T-cell (primary cell): ENCODE results near the gene DPH6. TPM values are rescaled to one million over a fixed set of nuclear protein-coding genes. Genes with fewer than 3 reads are reported as not detected.

Experiments used
- ATAC-seq, 4 experiments: fragments of 200-7000 bp in 3 of 4; fragments of 150-1000 bp in 1 of 4; cut with Tn5 transposase; replicated peaks in 1 of 4; 1 replicate in 3 of 4; 2 replicates in 1 of 4; pipeline ENCODE4 v1.10.0; 2021; ENCODE audit warnings: moderate library complexity in 3 of 4, mild to moderate bottlenecking in 2 of 4, moderate number of reproducible peaks in 1 of 4
- CTCF ChIA-PET, 2 donors: fragments of 300-600 bp; sonication (Branson Sonifier 250); formaldehyde crosslinking; loops; one replicate each; lab custom pipeline; 2022; ENCODE audit warnings: antibody characterized with exemption in 2 of 2; lab: Charles Lee
- POLR2A ChIA-PET, 2 donors: fragments of 300-600 bp; sonication (Branson Sonifier 250); formaldehyde crosslinking; loops; one replicate each; lab custom pipeline; 2022; ENCODE audit warnings: antibody characterized with exemption in 2 of 2; lab: Charles Lee
- DNase-seq, 35 experiments: peaks; one replicate each; pipeline versions ENCODE4 v3.0.0 to v3.0.0-alpha.2; 2013 to 2023
- H3K27ac ChIP-seq: one replicate; pipeline ENCODE4 v1.5.1; 2013; ENCODE audit warnings: low read length
- H3K27me3 ChIP-seq, 2 experiments: replicated peaks in 1 of 2; 1 replicate in 1 of 2; 2 replicates in 1 of 2; pipeline versions ENCODE4 v1.6.1 to v1.7.0; 2013; ENCODE audit warnings: low read length in 1 of 2, mixed read lengths in 1 of 2; ENCODE audit not compliant: control insufficient read depth in 2 of 2, insufficient read depth in 2 of 2; ENCODE audit errors: extremely low read depth in 1 of 2
- H3K36me3 ChIP-seq, 2 donors: 1 replicate in 1 of 2; 2 replicates in 1 of 2; pipeline versions ENCODE4 v1.6.1 to v1.7.0; 2013; ENCODE audit warnings: low read length in 1 of 2; ENCODE audit not compliant: control insufficient read depth in 2 of 2, insufficient read depth in 1 of 2; ENCODE audit errors: extremely low read depth in 1 of 2
- H3K4me1 ChIP-seq, 2 experiments: 1 replicate in 1 of 2; 2 replicates in 1 of 2; pipeline versions ENCODE4 v1.6.1 to v1.7.0; 2013; ENCODE audit warnings: low read length in 2 of 2, mixed read lengths in 1 of 2; ENCODE audit not compliant: insufficient read depth in 2 of 2, control insufficient read depth in 1 of 2; ENCODE audit errors: extremely low read depth in 1 of 2
- H3K4me3 ChIP-seq, 2 donors: 1 replicate in 1 of 2; 2 replicates in 1 of 2; pipeline versions ENCODE4 v1.5.1 to v1.7.0; 2013; ENCODE audit warnings: mild to moderate bottlenecking in 2 of 2, low read length in 1 of 2, moderate library complexity in 1 of 2; ENCODE audit not compliant: control insufficient read depth in 1 of 2; ENCODE audit errors: extremely low read depth in 1 of 2
- H3K9me3 ChIP-seq: 2 replicates; pipeline ENCODE4 v1.7.0; 2013
- H3K27ac Mint-ChIP-seq, 2 donors: one replicate each; pipeline ENCODE4 v1.8.0; 2020 to 2021; ENCODE audit warnings: mild to moderate bottlenecking in 2 of 2, mixed read lengths in 2 of 2
- H3K27me3 Mint-ChIP-seq, 2 donors: one replicate each; pipeline ENCODE4 v1.8.0; 2021 to 2022; ENCODE audit warnings: mixed read lengths in 2 of 2
- H3K36me3 Mint-ChIP-seq: one replicate; pipeline ENCODE4 v1.8.0; 2021; ENCODE audit warnings: mixed read lengths
- H3K4me1 Mint-ChIP-seq, 3 donors: one replicate each; pipeline ENCODE4 v1.8.0; 2020 to 2022; ENCODE audit warnings: mixed read lengths in 3 of 3, mild to moderate bottlenecking in 1 of 3
- H3K4me3 Mint-ChIP-seq, 3 donors: one replicate each; pipeline ENCODE4 v1.8.0; 2020 to 2022; ENCODE audit warnings: mild to moderate bottlenecking in 3 of 3, mixed read lengths in 3 of 3, moderate library complexity in 3 of 3
- H3K9me3 Mint-ChIP-seq, 3 donors: one replicate each; pipeline ENCODE4 v1.8.0; 2020 to 2022; ENCODE audit warnings: mixed read lengths in 3 of 3
- WGBS: methylation state at CpG from one replicate; pipeline ENCODE4 v1.1.5; 2013; ENCODE audit warnings: missing lambda C conversion rate; ENCODE audit not compliant: insufficient coverage; 5-methylcytosine and 5-hydroxymethylcytosine counted together
- total RNA-seq, 35 experiments: library from RNA in 6 of 35; stranded (reverse) in 6 of 35; fragments of 120-200 nt in 1 of 35; gene quantifications; one replicate each; pipeline versions ENCODE4 v1.2.1 to v1.2.4 and lab custom pipeline; 2013 to 2026

The DPH6 gene
- total RNA-seq, 5 donors from 2014 or later (not counting 1 experiment from before 2014, with no cell fraction given): 11.9 to 18.6 (median 14.6) TPM

DNA sequence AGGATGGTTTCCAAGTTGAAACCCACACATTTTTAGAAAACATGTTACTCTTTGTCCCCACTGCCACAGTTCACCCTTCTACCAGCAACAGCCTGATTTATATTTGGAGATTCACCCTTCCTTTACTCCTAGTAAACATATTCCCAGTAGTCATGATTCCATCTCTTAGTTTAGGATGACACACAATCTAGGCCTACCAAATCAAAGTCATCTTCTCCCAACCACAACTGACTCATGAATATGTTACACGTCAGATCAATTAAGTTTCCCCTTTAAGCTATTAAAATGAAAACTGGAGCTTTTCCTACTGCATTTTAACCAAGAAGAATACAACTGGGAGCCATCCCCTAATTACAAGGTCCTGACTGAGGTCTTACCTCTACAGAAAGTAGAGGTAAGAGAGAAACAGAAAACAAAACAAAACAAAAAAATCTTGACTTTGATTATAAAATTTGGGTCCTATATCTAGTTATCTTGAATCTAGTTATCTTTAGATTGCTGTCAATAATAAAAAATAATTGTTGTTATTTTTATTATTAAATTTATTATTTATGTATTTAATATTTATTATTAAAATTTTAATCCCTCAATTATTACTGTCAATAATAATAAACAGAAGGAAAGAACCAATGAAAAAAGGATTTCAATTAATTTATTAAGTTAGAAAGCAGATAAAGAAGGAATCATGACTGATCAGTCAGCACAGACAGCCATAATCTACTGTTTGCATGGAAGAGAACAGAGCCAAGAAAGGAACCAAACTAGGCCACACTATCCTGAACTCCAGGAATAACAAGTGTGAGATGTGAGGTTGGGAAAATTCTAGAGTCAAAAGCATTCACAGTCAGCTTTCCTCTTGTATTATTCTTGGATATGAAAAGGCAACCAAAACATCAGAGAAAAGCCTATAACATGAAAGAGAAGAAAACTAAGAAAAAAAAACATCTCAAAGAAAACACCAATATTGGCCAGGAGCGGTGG, 12.5 kb downstream of the DPH6 start:
- Histone ChIP-seq H3K27ac (no peak overlapping the region), H3K4me1 (no peaks in the 10 kb centered on the region), H3K9me3 (no peaks in the 10 kb centered on the region), H3K36me3 (peaks cover 0 to 4% of the 10 kb centered on the region in 2 donors), H3K4me3 (no peak overlapping the region), H3K27me3 (no peaks in the 10 kb centered on the region)
- Mint-ChIP-seq H3K36me3 (peaks cover 58% of the 10 kb centered on the region), H3K4me1 (peaks cover 7 to 19% (median 9%) of the 10 kb centered on the region in 3 donors), H3K27me3 (no peaks in the 10 kb centered on the region), H3K9me3 (peaks cover 0 to 9% (median 8%) of the 10 kb centered on the region in 3 donors), H3K27ac (no peak overlapping the region), H3K4me3 (no peak overlapping the region)
- no peak for ATAC-seq
- ChIA-PET POLR2A (no interaction called here), CTCF (interaction anchor here in 1 of 2 donors (0.7 to 1.0 kb wide), 2 partner anchors 9 to 10 kb away, joined by 4 to 6 read pairs; no protein-coding TSS in a partner anchor)
- no CpG with 5 or more reads among the region's 2 CpGs for WGBS
- no peak for DNase-seq

DNA sequence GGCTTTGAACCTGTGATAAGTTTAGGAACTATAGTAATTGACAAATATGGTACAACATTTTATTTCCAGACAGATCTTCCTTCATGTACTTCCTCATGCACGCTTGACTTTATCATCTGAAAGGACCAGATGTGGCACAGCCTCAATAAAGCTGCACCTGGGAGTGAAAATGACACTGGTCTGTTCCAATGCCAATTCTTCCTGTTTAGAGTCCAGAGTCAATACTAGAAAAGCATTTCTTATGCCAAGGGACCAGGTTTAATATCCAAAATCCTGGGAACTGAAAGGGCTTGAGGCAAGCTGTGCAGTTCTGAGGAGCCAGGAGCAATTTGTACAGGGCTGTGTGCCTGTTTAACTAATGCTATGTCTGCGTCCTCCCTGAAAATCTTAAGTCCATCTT, 15.3 kb downstream of the DPH6 start:
- H3K4me1 Mint-ChIP-seq: peaks cover 7 to 20% (median 8%) of the 10 kb centered on the region in 3 donors
- no peak overlapping the region for H3K4me3 Mint-ChIP-seq
- Histone ChIP-seq H3K36me3 (peaks cover 0 to 4% of the 10 kb centered on the region in 2 donors), H3K27ac (no peak overlapping the region), H3K27me3 (no peaks in the 10 kb centered on the region), H3K9me3 (no peaks in the 10 kb centered on the region), H3K4me1 (no peaks in the 10 kb centered on the region), H3K4me3 (no peak overlapping the region)
- DNase-seq (no peak), ATAC-seq (no peak)
- peaks cover 0 to 9% (median 8%) of the 10 kb centered on the region in 3 donors for H3K9me3 Mint-ChIP-seq
- H3K27me3 Mint-ChIP-seq: no peaks in the 10 kb centered on the region
- H3K27ac Mint-ChIP-seq: no peak overlapping the region
- ChIA-PET CTCF (no interaction called here), POLR2A (no interaction called here)
- H3K36me3 Mint-ChIP-seq: peaks cover 63% of the 10 kb centered on the region
- 100% methylated on average over 1 of the region's 2 CpGs for WGBS

DNA sequence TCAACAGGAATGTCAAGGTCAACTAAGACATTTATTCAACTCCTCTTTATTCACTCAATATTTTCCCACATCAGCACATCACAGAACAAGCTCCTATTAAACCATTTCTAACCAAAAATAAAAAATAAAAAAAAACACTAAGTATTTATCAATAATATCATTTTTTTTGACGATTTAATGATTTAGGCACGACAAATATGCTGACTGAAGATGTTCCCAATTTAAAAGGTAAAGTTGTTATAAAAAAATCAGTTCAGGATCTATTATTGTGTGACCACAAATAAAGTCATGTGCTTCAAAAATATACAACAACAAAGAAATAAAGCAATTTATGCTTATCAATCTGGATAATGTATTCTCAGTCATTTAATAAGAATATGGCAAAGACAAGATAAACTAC, 16.2 kb downstream of the DPH6 start:
- POLR2A ChIA-PET: no interaction called here
- DNase-seq (no peak), ATAC-seq (no peak)
- Histone ChIP-seq H3K9me3 (no peaks in the 10 kb centered on the region), H3K4me3 (no peak overlapping the region), H3K27me3 (no peaks in the 10 kb centered on the region), H3K4me1 (no peaks in the 10 kb centered on the region), H3K36me3 (peaks cover 0 to 4% of the 10 kb centered on the region in 2 donors), H3K27ac (no peak overlapping the region)
- CTCF ChIA-PET: no interaction called here
- H3K36me3 Mint-ChIP-seq: peaks cover 59% of the 10 kb centered on the region
- peaks cover 0 to 9% (median 8%) of the 10 kb centered on the region in 3 donors for H3K9me3 Mint-ChIP-seq
- H3K27me3 Mint-ChIP-seq: no peaks in the 10 kb centered on the region
- H3K4me1 Mint-ChIP-seq: peaks cover 3 to 24% (median 4%) of the 10 kb centered on the region in 3 donors
- H3K27ac Mint-ChIP-seq: no peak overlapping the region
- no peak overlapping the region for H3K4me3 Mint-ChIP-seq
- no CpG with 5 or more reads among the region's 2 CpGs for WGBS

DNA sequence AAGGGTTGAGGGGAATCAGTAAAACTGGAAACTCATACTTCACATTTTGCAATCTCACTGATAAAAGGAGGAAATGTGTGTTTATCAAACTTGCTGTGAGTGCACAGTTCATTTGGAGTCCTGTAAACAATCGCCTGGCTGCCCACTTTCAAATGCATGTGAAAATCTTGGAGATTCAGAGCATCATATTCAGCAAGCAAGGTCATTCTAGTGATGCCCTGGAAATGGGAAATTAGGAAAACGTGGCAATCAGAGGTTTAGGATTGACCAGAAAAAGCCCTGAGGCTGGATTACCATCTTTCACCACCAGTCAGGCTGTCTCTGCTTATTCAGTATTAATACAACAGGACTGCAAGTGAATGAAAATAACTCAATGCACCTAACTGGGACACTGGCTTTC, 23.9 kb downstream of the DPH6 start:
- Histone ChIP-seq H3K9me3 (no peaks in the 10 kb centered on the region), H3K4me1 (no peaks in the 10 kb centered on the region), H3K36me3 (no peaks in the 10 kb centered on the region), H3K4me3 (no peak overlapping the region), H3K27me3 (no peaks in the 10 kb centered on the region), H3K27ac (no peak overlapping the region)
- ChIA-PET POLR2A (interaction anchor here in 1 of 2 donors (0.7 kb wide), 1 partner anchor 552 kb away, joined by 3 read pairs; no protein-coding TSS in a partner anchor), CTCF (no interaction called here)
- Mint-ChIP-seq H3K9me3 (no peaks in the 10 kb centered on the region), H3K36me3 (peaks cover 9% of the 10 kb centered on the region), H3K27me3 (no peaks in the 10 kb centered on the region), H3K4me1 (peaks cover 7 to 17% (median 10%) of the 10 kb centered on the region in 3 donors), H3K4me3 (no peak overlapping the region), H3K27ac (no peak overlapping the region)
- WGBS: 80% methylated on average over 1 of the region's 2 CpGs
- no peak for DNase-seq
- ATAC-seq: no peak

DNA sequence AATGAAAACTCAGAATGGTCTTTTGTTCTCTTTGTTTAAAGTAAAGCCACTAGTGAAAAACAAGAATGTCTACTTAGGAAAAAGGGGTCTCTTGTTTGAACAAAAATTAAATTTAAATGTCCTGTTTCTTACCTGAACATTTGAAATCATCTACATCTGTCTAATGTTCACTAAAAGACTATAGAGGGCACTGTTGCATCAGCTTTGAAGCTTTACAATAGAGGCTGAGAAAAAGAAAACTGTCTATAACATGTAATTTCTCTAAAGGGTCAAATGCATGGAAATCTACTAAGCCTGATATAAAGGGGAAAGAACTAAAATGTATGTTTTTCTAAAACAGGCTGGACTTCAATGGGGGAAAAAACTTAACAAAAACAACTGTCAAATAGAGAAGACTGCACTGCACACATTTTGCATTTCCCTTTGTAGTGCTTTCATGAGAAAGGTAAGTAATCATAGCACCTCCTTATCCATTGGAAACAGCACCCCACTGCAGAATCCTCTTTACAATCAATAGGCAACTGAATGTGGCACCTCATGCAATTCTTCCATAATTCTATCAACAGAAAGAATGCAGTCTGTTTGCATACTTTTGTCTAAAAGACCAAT, 26.3 kb downstream of the DPH6 start:
- ChIA-PET CTCF (interaction anchor here (0.6 to 1.7 kb wide), 5 partner anchors 10 to 1938 kb away, joined by 3 to 13 read pairs (median 5); no protein-coding TSS in a partner anchor), POLR2A (no interaction called here)
- H3K4me1 Mint-ChIP-seq: peaks cover 5 to 10% (median 7%) of the 10 kb centered on the region in 3 donors
- Histone ChIP-seq H3K4me3 (no peak overlapping the region), H3K9me3 (no peaks in the 10 kb centered on the region), H3K4me1 (no peaks in the 10 kb centered on the region), H3K36me3 (no peaks in the 10 kb centered on the region), H3K27me3 (no peaks in the 10 kb centered on the region), H3K27ac (no peak overlapping the region)
- no peaks in the 10 kb centered on the region for H3K27me3 Mint-ChIP-seq
- DNase-seq (peak in 1 of 35 experiments; percentile 66), ATAC-seq (peak in 2 of 4 experiments; percentile 59)
- no peak overlapping the region for H3K4me3 Mint-ChIP-seq
- peak overlapping the region in 1 of 2 donors; percentile 55 for H3K27ac Mint-ChIP-seq
- peaks cover 5% of the 10 kb centered on the region for H3K36me3 Mint-ChIP-seq
- H3K9me3 Mint-ChIP-seq: no peaks in the 10 kb centered on the region

DNA sequence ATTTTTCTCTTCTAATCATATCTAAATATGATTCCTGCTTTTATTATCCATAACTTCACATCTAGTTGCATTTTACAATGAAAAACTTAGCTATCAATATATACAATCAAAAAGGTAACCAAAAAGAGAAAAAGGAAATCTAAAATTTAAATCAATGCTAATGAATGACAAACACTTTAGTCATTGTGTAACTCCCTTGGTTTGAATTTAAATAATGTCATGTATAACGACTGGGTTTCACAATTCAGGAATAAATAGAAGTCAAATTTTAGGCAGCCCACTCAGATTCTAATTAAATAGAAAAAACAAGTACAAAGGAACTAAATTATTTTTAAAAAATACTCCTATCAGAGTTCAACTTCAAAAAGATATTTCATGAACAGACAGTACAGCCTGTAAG, 26.9 kb downstream of the DPH6 start:
- Histone ChIP-seq H3K36me3 (no peaks in the 10 kb centered on the region), H3K9me3 (no peaks in the 10 kb centered on the region), H3K4me3 (no peak overlapping the region), H3K27ac (no peak overlapping the region), H3K27me3 (no peaks in the 10 kb centered on the region), H3K4me1 (no peaks in the 10 kb centered on the region)
- no peak for ATAC-seq
- H3K27me3 Mint-ChIP-seq: no peaks in the 10 kb centered on the region
- ChIA-PET POLR2A (interaction anchor here in 1 of 2 donors (0.6 kb wide), 1 partner anchor 27 kb away, joined by 3 read pairs; no protein-coding TSS in a partner anchor), CTCF (interaction anchor here in 1 of 2 donors (0.6 to 1.7 kb wide), 2 partner anchors 9 to 69 kb away, joined by 5 to 6 read pairs; no protein-coding TSS in a partner anchor)
- no peak overlapping the region for H3K4me3 Mint-ChIP-seq
- H3K4me1 Mint-ChIP-seq: peaks cover 0 to 8% (median 4%) of the 10 kb centered on the region in 3 donors
- H3K27ac Mint-ChIP-seq: no peak overlapping the region
- H3K9me3 Mint-ChIP-seq: no peaks in the 10 kb centered on the region
- WGBS: no CpG with 5 or more reads among the region's 1 CpG
- H3K36me3 Mint-ChIP-seq: peaks cover 5% of the 10 kb centered on the region
- DNase-seq: no peak
